Head of caudate nucleus (tissue), 42 donors: ENCODE results near the gene NIPSNAP2.
"Not testable (repeated sequence)": the region's sequence is repeated elsewhere in the genome, so short reads cannot be mapped to it uniquely, and the experiment has no call there.

Experiments
- DNase-seq, 42 donors: peaks; one replicate each; pipeline versions ENCODE4 v3.0.0 to v3.0.0-alpha.2; 2020 to 2021; ENCODE audit warnings: mixed read lengths in 7 of 42
- intact Hi-C: fragments of 100-400 bp; cut with DNase I; formaldehyde crosslinking; loops from one replicate; pipeline ENCODE4 v1.15.0; 2022

NIPSNAP2 gene

DNA sequence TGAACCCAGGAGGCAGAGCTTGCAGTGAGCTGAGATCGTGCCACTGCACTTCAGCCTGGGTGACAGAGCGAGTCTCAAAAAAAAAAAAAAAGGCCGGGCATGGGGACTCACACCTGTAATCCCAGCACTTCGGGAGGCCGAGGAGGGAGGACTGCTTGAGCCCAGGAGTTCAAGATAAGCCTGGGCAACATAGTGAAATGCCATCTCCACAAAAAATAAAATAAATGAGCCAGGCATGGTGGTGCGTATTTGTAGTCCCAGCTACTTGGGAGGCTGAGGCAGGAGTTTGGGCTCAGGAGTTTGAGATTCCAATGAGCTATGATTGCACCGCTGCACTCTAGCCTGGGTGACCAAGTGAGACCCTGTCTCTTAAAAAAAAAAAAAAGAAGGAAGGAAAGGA, 68.2 kb downstream of the NIPSNAP2 start:
- DNase-seq, intact Hi-C loops: not testable (repeated sequence)

GRCh38 chr7:56033671-56034432, 69.5 kb downstream of the NIPSNAP2 start:
- intact Hi-C loops, result no loop called here
- DNase-seq, result peak; percentile 12 to 86 (median 71)

DNA sequence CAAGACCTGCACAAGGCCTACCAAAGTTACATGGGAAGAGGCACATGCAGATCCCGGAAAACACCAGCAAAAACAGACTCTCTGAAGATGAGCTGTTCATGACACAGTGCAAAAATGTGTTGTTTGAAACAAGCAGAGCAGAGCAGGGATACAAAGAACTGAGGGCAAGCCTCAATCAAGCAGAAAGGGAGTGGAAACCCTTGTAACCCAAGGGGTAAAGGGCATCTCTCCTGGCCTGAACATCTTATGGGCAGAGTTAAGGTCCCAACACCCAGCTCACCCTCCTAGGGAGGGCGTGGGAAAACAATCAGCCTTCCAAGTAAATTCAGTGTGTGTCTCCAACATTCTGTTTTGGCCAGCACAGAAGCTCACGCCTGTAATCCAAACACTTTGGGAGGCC, 76.3 kb downstream of the NIPSNAP2 start:
- intact Hi-C loops, result no loop called here

DNA sequence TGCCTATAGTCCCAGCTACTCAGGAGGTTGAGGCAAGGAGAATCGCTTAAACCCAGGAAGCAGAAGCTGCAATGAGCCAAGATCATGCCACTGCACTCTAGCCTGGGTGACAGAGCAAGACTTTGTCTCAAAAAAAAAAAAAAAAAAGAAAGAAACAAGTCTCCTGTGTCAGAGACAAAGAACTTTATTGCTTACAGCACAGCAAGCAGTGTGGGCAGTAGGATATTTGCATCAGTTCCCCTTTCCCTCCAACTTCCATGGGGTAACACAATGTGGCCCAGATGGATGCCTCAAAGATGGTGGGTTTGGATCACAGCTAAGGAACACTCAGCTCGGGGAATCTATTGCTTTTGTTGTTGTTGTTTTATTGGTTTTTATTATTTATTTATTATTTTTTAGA, 81.4 kb downstream of the NIPSNAP2 start:
- intact Hi-C loops, DNase-seq: not testable (repeated sequence)

More for the DNA sequence above, 76.3 kb downstream of the NIPSNAP2 start:
- no peak for DNase-seq

GRCh38 chr7:56046721-56047445, 82.5 kb downstream of the NIPSNAP2 start:
- intact Hi-C loops, result no loop called here
- no peak for DNase-seq

DNA sequence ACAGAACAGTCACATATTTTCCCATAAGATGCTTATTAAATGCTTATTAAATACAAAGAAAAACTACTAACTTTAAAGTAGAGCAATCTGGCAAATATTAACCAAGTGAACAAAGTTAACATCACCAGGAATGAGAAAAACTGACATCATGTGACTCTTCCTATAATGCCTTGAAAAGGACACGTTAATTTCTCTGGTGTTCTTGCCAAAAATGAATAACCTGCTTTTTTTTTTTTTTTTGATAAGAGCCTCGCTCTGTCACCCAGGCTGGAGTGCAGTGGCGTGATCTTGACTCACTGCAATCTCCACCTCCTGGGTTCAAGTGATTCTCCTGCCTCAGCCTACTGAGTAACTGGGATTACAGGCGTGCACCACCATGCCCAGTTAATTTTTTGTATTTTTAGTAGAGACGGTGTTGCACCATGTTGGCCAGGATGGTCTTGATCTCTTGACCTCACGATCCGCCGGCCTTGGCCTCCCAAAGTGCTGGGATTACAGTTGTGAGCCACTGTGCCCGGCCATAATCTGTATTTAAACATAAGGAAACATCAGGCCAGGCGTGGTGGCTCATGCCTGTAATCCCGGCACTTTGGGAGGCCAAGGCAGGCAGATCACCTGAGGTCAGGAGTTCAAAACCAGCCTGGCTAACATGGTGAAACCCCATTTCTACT, 83.2 kb downstream of the NIPSNAP2 start:
- DNase-seq, intact Hi-C loops: not testable (repeated sequence)

GRCh38 chr7:56048245-56048644, 83.9 kb downstream of the NIPSNAP2 start:
- intact Hi-C loops, result no loop called here
- no peak for DNase-seq

- not testable (repeated sequence) for DNase-seq
These were observed 84.4 kb downstream of the NIPSNAP2 start for GRCh38 chr7:56048763-56049162.

More at GRCh38 chr7:56048763-56049162, 84.4 kb downstream of the NIPSNAP2 start:
- intact Hi-C loops, result not testable (repeated sequence)
